ENCODE measurements around the gene LRR1.

GRCh38 chr14:49640540-49641417 lies 42.0 kb downstream of the LRR1 start:
- TF ChIP-seq POLR2AphosphoS5 (IDR thresholded peaks at IDR 0.05; ENCODE audit: low read depth, low read length) (no peak), POLR2A (IDR thresholded peaks at IDR 0.05; ENCODE audit: low read depth, low read length) (no peak), TAF1 (IDR thresholded peaks at IDR 0.05; ENCODE audit: borderline replicate concordance, low read depth, low read length) (no peak)
